Esophagus squamous epithelium (tissue), 5 donors: ENCODE measurements around the gene ZBTB25. TPM values are rescaled to one million over a fixed set of nuclear protein-coding genes. Genes with fewer than 3 reads are reported as not detected.
A peak's percentile ranks its signal among the peaks of the same experiment; 100 is the strongest.

Source experiments
- DNase-seq: peaks from one replicate; lab custom pipeline; 2025; lab: John Stamatoyannopoulos, UW
- H3K27ac ChIP-seq, 4 donors: fragments of 200-600 bp; sonication (generic); one replicate each; pipeline ENCODE4 v1.5.1; 2016 to 2019; ENCODE audit warnings: mild to moderate bottlenecking in 1 of 4
- H3K27me3 ChIP-seq, 4 donors: fragments of 200-600 bp; sonication (generic); 1 replicate in 3 of 4; 2 replicates in 1 of 4; pipeline versions ENCODE4 v1.5.1 to v1.6.0; 2017 to 2021; ENCODE audit warnings: antibody characterized with exemption in 1 of 4
- H3K36me3 ChIP-seq, 3 donors: fragments of 200-600 bp; sonication (generic); one replicate each; pipeline ENCODE4 v1.5.1; 2016 to 2019
- H3K4me1 ChIP-seq, 3 donors: fragments of 200-600 bp; sonication (generic); one replicate each; pipeline ENCODE4 v1.5.1; 2017 to 2019
- H3K4me3 ChIP-seq, 4 donors: fragments of 200-600 bp; sonication (generic); 1 replicate in 3 of 4; 2 replicates in 1 of 4; pipeline ENCODE4 v1.5.1; 2016 to 2019; ENCODE audit warnings: mild to moderate bottlenecking in 2 of 4, moderate library complexity in 1 of 4
- H3K9me3 ChIP-seq, 3 donors: fragments of 200-600 bp; sonication (generic); one replicate each; pipeline ENCODE4 v1.5.1; 2016 to 2019
- CTCF ChIP-seq, 6 experiments: fragments of 450-650 bp in 4 of 6; fragments of 200-600 bp in 2 of 6; sonication (generic) in 2 of 6; IDR thresholded peaks; one replicate each; pipeline ENCODE4 v1.5.1; 2016 to 2019; ENCODE audit warnings: antibody characterized with exemption in 6 of 6, mild to moderate bottlenecking in 4 of 6, moderate library complexity in 4 of 6
- POLR2A ChIP-seq, 4 donors: fragments of 450-650 bp; IDR thresholded peaks; one replicate each; pipeline ENCODE4 v1.6.1; 2017; ENCODE audit warnings: antibody characterized with exemption in 4 of 4, mild to moderate bottlenecking in 4 of 4, moderate library complexity in 3 of 4
- WGBS, 2 donors: methylation state at CpG; one replicate each; pipeline ENCODE4 v1.1.5; 2018; 5-methylcytosine and 5-hydroxymethylcytosine counted together
- intact Hi-C: fragments of 100-400 bp; cut with DNase I; formaldehyde crosslinking; loops from one replicate; pipeline ENCODE4 v1.15.0; 2022
- total RNA-seq, 4 donors: library from RNA; depleted of rRNA; stranded (reverse); fragments of >200 nt; gene quantifications; one replicate each; pipeline ENCODE4 v1.1.0, GENCODE V29; 2016
- donor health status: DM: yes; HTN: yes; CAD: no.

ZBTB25 gene
- total RNA-seq, 4 donors from 2014 or later, result 2.4 to 8.0 (median 3.1) TPM

GRCh38 chr14:64507376-64508156 is 3.9 kb upstream of the ZBTB25 start:
- intact Hi-C loops, result no loop called here
- Histone ChIP-seq H3K27me3 (no peaks in the 10 kb centered on the region), H3K27ac (peak overlapping the region in 3 of 4 donors; percentile 99 to 100 (median 99)), H3K36me3 (no peaks in the 10 kb centered on the region), H3K9me3 (no peaks in the 10 kb centered on the region), H3K4me1 (peaks cover 38 to 76% (median 38%) of the 10 kb centered on the region in 3 donors), H3K4me3 (no peak overlapping the region)
- TF ChIP-seq CTCF (IDR thresholded peaks at IDR 0.05), result no peak
- no peak for TF ChIP-seq POLR2A (IDR thresholded peaks at IDR 0.05)
- WGBS, 2 donors, result 52 to 62% methylated on average over 4 of the region's 4 CpGs
- no peak for DNase-seq

- H3K4me1 ChIP-seq, result peaks cover 44 to 76% (median 46%) of the 10 kb centered on the region in 3 donors
- H3K9me3 ChIP-seq, result no peaks in the 10 kb centered on the region
- no peak for TF ChIP-seq POLR2A (IDR thresholded peaks at IDR 0.05)
- TF ChIP-seq CTCF (IDR thresholded peaks at IDR 0.05), result no peak
- H3K36me3 ChIP-seq, result no peaks in the 10 kb centered on the region
- intact Hi-C loops, result no loop called here
- no peaks in the 10 kb centered on the region for H3K27me3 ChIP-seq
- H3K27ac ChIP-seq, result peak overlapping the region; percentile 99 to 100 (median 100)
- DNase-seq, result no peak
- 8 to 19% methylated on average over 3 of the region's 3 CpGs for WGBS, 2 donors
- H3K4me3 ChIP-seq, result peak overlapping the region in 3 of 4 donors; percentile 85 to 96 (median 89)
Observed at GRCh38 chr14:64506721-64507120, 3.1 kb upstream of the ZBTB25 start.

DNA sequence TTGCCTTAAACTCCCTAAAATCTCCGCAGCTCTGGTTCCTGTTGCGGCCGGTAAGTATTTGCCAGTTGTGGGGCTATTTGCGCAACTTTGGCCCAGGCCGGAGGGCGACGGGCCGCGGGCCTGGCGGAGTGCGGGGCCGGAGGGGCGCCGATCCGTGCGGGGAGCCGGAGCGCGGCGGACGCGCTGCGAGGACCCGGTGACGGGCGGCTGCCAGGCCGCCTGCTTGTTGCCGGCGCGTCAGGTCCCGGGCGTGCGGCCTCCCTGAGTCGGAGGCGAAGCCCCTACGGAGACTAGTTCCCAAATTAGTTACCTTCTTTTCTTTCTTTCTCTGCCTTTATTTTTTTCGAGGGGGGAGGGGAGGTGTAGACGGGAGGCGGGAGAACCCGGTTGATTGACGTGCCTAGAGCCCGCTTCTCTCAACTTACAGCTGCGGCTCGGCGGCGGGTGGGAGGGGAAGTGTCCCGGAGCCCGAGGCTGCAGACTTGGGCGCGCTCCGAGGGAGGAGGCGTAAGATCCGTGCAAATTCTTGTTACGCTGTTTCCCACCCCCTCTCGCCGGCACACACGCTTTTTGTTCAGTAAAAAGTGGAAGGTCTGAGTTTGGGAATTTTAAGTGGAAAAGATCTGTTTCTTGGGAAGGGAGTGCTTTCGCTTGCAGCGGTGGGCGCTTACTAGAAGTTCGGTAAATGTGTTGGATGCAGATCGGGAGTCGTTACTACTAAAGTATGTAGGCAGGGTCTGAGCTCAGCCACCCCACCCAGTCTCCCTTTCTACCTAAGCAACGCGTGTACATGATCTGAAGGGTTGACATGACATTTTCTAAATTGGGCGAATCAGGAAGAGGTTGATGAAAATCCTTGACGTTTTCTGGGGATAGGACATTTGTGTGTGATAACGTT is 1.5 kb upstream of the ZBTB25 start:
- no peaks in the 10 kb centered on the region for H3K27me3 ChIP-seq
- H3K4me3 ChIP-seq, result peak overlapping the region; percentile 85 to 96 (median 92)
- 0 to 1% methylated on average over 25 to 30 of the region's 68 CpGs for WGBS, 2 donors
- DNase-seq, result peak; percentile 51
- H3K27ac ChIP-seq, result peak overlapping the region; percentile 99 to 100 (median 100)
- intact Hi-C loops, result no loop called here
- no peaks in the 10 kb centered on the region for H3K9me3 ChIP-seq
- peak in 2 of 4 donors; percentile 28 to 35 for TF ChIP-seq POLR2A (IDR thresholded peaks at IDR 0.05)
- no peak for TF ChIP-seq CTCF (IDR thresholded peaks at IDR 0.05)
- peaks cover 46 to 76% (median 53%) of the 10 kb centered on the region in 3 donors for H3K4me1 ChIP-seq
- H3K36me3 ChIP-seq, result no peaks in the 10 kb centered on the region

GRCh38 chr14:64504310-64504896 is 765 bp upstream of the ZBTB25 start, which contains the start of gene ZBTB1:
TSS of gene ZBTB1 (plus strand) at chr14:64504770. CDS start at chr14:64521505, 16,735 bp downstream.
- Histone ChIP-seq H3K4me3 (peak within 1 kb of the TSS; percentile 85 to 96 (median 92)), H3K4me1 (peaks cover 44 to 76% (median 55%) of the 10 kb centered on the region in 3 donors), H3K27me3 (no peaks in the 10 kb centered on the region), H3K27ac (peak within 1 kb of the TSS; percentile 99 to 100 (median 100)), H3K36me3 (no peaks in the 10 kb centered on the region), H3K9me3 (no peaks in the 10 kb centered on the region)
- TF ChIP-seq CTCF (IDR thresholded peaks at IDR 0.05) (no peak), POLR2A (IDR thresholded peaks at IDR 0.05) (peak in 3 of 4 donors; percentile 36 to 91 (median 90))
- peak; percentile 52 for DNase-seq
- WGBS, 2 donors, result 0 to 1% methylated on average over 10 to 19 of the region's 63 CpGs
- intact Hi-C loops, result no loop called here
